SW480 (cell line): ENCODE data around the gene FBXL4.

ENCODE experiments used
- DNase-seq: peaks from one replicate; pipeline ENCODE4 v3.0.0-alpha.2; 2016; ENCODE audit warnings: low spot score

The FBXL4 gene

GRCh38 chr6:98880486-98880885 lies 67.3 kb downstream of the FBXL4 start:
- no peak for DNase-seq

DNA sequence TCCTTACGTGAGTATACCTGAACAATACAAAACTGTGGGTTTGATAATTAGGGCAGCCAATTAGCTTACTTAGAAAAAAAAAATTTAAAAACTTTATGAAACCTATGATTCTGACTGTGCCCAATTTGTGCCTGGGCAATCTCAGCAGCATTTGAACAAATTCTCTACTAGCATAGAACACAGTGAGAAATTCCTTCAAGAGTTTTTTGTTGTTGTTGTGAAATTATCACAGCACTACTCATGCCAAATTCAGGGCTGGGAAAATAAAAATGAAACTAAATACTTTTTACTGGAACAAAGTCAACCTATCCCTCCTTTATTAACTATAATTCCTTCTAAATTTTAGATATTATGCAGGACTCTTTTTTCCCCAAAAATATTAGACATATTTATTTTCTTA lies 70.5 kb downstream of the FBXL4 start:
- no peak for DNase-seq

GRCh38 chr6:98875375-98875774 lies 72.4 kb downstream of the FBXL4 start:
- DNase-seq: no peak

GRCh38 chr6:98871821-98872220 lies 75.9 kb downstream of the FBXL4 start:
- DNase-seq: no peak

GRCh38 chr6:98871057-98871456 lies 76.7 kb downstream of the FBXL4 start:
- DNase-seq: no peak

DNA sequence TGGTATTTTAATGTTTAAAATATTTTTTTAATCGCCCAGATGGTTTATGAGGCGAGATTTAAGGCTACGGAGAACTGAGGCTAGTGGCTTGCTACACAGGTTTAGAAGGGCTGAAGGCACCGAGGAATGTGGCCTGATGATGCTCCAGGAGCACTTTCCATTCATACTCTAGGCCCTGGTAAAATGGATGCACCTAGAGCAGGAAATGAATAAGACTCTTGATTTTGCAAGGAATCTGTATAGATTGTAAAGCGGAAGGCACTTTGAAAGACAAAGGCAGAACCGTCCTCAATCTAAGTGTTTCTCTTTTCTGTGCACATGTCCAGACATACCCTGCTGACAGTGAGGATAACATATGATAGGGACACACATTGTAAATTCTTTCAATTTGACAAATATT lies 83.2 kb downstream of the FBXL4 start:
- DNase-seq: no peak

GRCh38 chr6:98848539-98849242 lies 99.1 kb downstream of the FBXL4 start:
- DNase-seq: no peak

GRCh38 chr6:98847779-98848538 lies 99.8 kb downstream of the FBXL4 start:
- no peak for DNase-seq

DNA sequence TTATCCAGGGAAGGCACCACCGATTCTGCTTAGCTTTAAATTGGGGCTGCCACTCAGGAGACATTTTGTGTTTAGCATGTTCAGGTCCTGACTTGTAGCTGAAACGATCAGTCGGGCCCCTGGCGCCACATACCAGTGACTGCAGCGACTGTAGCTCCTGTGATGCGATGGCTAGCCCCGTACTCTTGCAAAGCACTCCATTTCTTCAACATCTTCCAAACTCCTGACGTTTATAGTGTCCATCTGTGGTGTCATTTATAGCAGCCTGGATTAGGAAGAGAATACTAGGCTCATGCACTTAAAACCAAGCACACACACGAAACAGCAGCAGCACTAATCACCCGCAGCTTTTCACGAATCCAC lies 100.3 kb downstream of the FBXL4 start:
- DNase-seq: no peak

- DNase-seq: no peak
Measured at GRCh38 chr6:98846021-98846380, 101.7 kb downstream of the FBXL4 start.

DNA sequence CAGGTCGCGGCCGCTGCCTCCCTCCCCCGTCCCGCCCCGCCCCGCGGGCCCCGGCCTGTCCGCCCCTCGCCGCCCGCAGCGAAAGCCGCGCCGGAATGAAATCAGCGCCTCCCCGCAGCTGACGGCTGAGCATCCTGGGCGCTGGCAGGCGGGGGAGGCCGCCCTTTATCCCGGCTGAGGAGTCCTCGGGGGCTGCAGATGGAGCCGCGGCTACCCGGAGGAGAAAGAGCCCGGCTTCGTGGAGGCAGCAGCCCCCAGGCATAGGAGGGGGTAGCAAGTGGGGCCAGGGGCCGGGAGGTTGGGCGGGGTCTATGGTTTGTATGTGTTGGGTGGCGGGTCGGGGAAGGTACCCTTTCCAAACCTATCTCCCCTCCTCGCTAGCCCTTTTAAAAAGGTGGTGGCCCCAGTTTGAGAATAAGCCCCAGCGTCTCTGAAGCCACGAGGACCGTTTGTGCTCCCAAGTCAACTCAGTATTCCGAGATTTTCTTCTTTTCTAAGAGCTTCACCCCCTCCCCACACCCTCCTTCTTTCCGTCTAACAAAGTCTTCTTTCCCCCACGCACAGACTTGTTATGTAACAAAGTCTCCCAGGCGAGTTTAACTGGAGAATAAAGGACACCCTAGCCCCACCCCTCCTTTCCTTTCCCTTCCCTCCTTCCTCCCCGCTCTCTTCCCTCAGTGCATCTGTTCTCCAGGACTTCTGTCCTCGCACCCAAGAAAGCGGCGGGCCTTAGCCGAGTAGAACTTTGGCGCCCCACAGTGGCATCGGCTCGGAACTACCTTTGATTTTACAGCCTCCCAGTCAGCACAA lies 102.3 kb downstream of the FBXL4 start:
- peak; percentile 73 for DNase-seq

DNA sequence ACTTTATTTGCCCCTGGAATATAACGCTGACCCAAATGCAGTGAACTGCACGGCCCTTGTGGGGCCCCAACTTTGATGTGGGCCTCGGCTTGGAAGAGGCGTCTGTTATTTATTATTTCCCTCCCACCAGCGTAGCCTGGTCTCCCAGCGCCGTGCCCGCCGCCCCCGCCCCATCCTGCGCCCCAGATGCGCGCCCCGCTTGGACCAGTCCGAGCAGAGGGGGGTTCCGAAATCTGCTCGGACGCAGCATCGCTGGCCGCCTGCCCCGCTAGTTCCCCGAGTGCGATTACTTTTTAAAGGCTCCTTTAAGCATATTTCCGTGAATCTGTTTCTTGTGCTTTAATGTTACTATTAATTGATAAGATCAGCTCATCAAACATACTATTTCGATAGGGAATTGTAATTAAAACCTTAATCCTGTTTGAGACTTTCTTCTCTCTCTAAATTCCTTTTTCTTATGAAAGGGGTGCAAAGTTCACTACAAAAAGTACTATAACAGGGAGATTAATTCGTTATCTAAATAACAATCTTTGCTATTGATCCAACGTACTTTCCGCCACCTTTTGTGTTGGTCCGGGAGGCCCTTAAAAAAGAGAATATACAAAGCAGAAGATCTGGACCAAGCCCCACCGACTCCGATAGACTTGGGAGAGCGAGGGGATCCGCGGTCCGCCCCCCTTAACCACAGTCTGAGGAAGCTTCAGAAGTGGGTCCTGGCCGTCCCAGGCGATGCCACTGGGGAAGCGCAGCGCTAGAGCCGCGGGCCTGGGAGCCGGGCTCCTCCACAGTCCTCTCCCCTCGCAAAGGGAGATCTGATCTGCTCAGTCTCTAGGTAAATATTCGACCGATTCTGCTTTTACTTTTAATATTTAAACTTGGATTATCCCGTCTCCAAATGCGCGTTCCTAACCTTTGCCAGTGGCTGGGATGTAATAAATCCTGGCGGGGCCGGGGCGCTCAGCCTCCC lies 103.2 kb downstream of the FBXL4 start:
- peak; percentile 9 for DNase-seq

- no peak for DNase-seq
Measured at GRCh38 chr6:98843271-98844243, 104.2 kb downstream of the FBXL4 start.

- no peak for DNase-seq
Measured at GRCh38 chr6:98842342-98843180, 105.2 kb downstream of the FBXL4 start.

DNA sequence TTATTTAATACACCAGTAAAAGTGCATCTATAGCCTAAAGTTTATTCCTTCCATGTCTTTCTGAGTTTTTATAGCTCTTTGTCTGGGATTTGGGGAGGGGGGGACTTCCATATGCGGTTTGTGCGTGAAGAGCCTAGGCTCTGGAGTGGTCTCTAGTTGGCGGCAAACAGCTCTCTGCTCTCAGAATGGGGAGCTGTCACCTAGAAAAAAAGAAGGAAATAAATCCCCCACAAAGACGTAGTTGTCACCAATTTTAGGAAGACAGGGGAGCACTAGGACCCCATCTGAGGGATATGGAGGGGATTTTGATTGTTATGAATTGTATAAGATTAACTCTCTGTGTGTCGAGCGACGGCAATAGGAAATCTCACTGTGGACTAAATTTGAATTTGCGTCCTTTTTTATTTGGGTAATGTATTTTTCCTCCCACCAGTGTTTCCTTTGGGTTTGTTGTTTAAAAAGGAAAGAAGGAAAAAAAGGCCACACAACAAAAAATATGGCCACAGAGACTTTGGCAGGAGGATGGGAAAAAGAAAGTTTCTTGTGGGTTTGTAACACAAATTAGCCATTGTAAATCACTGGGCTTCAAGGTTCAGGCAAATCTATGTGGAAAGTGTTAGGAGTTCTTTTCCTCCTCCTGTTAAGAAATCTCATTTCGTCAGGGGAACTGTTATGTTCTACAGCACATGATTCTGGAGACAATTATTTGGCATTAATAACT lies 106.0 kb downstream of the FBXL4 start:
- no peak for DNase-seq

DNA sequence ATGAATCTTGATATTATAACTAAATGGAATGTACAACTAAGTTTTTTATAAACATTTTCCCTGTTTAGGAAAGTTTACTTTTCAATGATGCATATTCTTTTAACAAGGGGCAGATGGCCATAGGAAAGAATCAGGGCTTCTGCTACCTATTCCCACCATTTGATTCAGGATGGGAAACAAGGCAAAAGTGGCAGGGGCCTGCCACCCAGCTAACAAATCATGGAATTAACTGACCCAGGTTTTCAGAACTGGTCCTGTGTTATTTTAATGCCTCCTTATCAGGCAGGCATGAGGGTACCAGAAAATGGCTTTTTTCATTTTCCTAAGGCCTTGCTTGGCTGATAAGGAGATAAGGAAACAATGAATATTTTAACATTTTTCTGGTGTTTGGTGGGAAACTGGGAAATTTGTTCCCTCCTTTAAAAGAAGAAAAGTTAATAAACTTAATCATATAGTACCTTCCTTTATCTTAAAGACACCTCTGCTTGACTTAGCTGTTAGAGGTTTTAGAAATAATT lies 106.7 kb downstream of the FBXL4 start:
- no peak for DNase-seq

DNA sequence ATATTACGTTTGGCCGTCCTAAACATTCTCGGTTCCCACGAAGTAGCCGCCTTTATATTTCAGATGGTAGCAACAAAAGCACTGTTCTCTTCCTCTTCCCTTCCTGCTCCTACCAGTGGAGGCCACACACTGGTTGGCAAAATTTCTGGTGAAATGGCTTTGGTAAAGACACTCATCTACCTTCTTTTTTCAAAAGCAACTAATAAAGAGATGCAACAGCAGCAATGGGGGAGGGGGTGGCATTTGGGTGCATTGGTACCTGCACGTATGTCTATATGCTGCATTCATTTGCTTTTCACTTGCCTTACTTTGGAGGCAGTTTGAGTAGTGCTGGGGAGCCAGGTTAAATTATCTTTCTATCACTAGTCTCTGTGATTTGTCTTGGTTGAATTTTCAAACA lies 107.4 kb downstream of the FBXL4 start:
- no peak for DNase-seq

DNA sequence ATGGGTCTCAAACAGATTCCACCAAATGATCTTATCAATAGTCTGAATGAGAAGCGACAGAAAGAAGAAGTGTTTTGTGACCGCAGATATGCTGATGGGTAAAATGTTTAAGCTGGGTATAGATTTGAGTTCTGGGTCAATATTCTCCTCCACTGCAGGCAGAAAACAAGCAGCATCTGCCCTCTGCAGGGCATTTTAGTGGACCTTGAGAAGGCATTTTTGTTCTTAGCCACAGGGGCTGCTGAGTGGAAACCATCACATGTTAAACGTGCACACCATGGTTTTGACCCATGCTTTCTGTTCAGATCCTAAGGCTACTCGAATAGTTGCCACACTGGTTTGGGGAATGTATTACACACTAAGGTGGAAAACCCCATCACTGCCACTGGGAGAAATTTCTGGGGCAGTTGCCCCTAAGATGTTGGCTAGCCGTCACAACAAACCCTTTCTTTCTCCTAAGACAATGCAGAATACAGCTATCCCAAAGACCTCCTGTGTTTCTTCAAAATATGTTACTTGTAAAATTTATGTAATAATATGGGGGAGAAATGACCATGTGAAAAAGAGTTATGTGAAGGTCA lies 107.9 kb downstream of the FBXL4 start:
- DNase-seq: peak; percentile 35
